Ovary (tissue), 9 donors: ENCODE results near the gene SOX6. TPM values are rescaled to one million over a fixed set of nuclear protein-coding genes. Genes with fewer than 3 reads are reported as not detected.

Experiments
- DNase-seq, 5 donors: peaks; one replicate each; pipeline ENCODE4 v3.0.0-alpha.2; 2019 to 2020
- H3K27ac ChIP-seq, 2 donors: fragments of 200-600 bp; one replicate each; pipeline versions ENCODE4 v1.5.1 to v1.8.0; 2019 to 2022
- H3K27me3 ChIP-seq: fragments of 200-600 bp; one replicate; pipeline ENCODE4 v1.8.0; 2022
- H3K36me3 ChIP-seq: fragments of 200-600 bp; sonication (generic); one replicate; pipeline ENCODE4 v1.5.1; 2019
- H3K4me1 ChIP-seq: one replicate; pipeline ENCODE4 v1.8.1; 2013; ENCODE audit warnings: mild to moderate bottlenecking, moderate library complexity; ENCODE audit not compliant: insufficient read depth
- H3K4me3 ChIP-seq: fragments of 200-600 bp; sonication (generic); one replicate; pipeline ENCODE4 v1.5.1; 2017
- H3K9me3 ChIP-seq, 2 donors: fragments of 200-600 bp in 1 of 2; sonication (generic) in 1 of 2; one replicate each; pipeline versions ENCODE4 v1.5.1 to v1.8.1; 2013 to 2019; ENCODE audit warnings: mild to moderate bottlenecking in 1 of 2, moderate library complexity in 1 of 2
- CTCF ChIP-seq, 3 donors: fragments of 450-650 bp in 2 of 3; fragments of 200-600 bp in 1 of 3; IDR thresholded peaks; one replicate each; pipeline versions ENCODE4 v1.5.1 to v1.8.0; 2016 to 2022; ENCODE audit warnings: antibody characterized with exemption in 3 of 3, mild to moderate bottlenecking in 1 of 3
- EP300 ChIP-seq: sonication (generic); formaldehyde crosslinking; IDR thresholded peaks from one replicate; pipeline ENCODE4 v1.6.1; 2017; ENCODE audit warnings: antibody characterized with exemption
- POLR2A ChIP-seq: fragments of 450-650 bp; IDR thresholded peaks from one replicate; pipeline ENCODE4 v1.6.1; 2017; ENCODE audit warnings: antibody characterized with exemption, mild to moderate bottlenecking, moderate library complexity
- WGBS, 3 donors: extraction: QIAGEN DNeasy Blood & Tissue Kit in 1 of 3; methylation state at CpG; one replicate each; pipeline versions ENCODE4 v1.1.5 to v1.1.7; 2013 to 2017; 5-methylcytosine and 5-hydroxymethylcytosine counted together
- intact Hi-C, 4 donors: fragments of 100-400 bp; cut with DNase I; formaldehyde crosslinking; loops; one replicate each; pipeline versions ENCODE4 v1.11.0 to v1.15.1; 2022 to 2023
- polyA plus RNA-seq, 2 donors: library from polyadenylated mRNA; stranded (reverse); fragments of 200-250 nt in 1 of 2; fragments of 350-450 nt in 1 of 2; fragmentation: Illumina TruSeq in 1 of 2; extraction: RNeasy Lipid Tissue Mini Kit (QIAGEN cat#74804) in 1 of 2; gene quantifications; one replicate each; pipeline ENCODE4 v1.2.3, GENCODE V29; 2013 to 2014
- total RNA-seq, 7 donors: library from RNA; depleted of rRNA in 2 of 7; stranded (reverse); fragments of >200 nt in 2 of 7; fragmentation: NEBNext Ultra II Directional in 3 of 7; extraction: Animal tissue kit (Norgen Biotek cat#: 25700) in 3 of 7; gene quantifications; one replicate each; pipeline versions ENCODE4 v1.1.0 to v1.2.4, GENCODE V29; 2016 to 2023
- donor health status: DM: no; HTN: no; CAD: no; lungs with moderate emphysema.
- donor health status: DM: no; HTN: no; CAD: no.
- donor health status: Bipolar disorder and iron deficiency.
- donor health status: DM: yes; HTN: yes; CAD: no.
- donor health status: DM: no; HTN: no; CAD: no.
- donor health status: DM: yes; HTN: yes; CAD: no.

SOX6 gene
- total and polyA plus RNA-seq, 9 donors: 0.61 to 29.4 (median 4.7) TPM

GRCh38 chr11:15958910-15959309, 397.4 kb downstream of the SOX6 start:
- Histone ChIP-seq H3K4me1 (no peaks in the 10 kb centered on the region), H3K27ac (no peak overlapping the region), H3K9me3 (no peaks in the 10 kb centered on the region), H3K4me3 (no peak overlapping the region), H3K27me3 (no peaks in the 10 kb centered on the region), H3K36me3 (no peaks in the 10 kb centered on the region)
- TF ChIP-seq EP300: no peak
- TF ChIP-seq CTCF (IDR thresholded peaks at IDR 0.05): no peak
- TF ChIP-seq POLR2A: no peak
- DNase-seq: no peak
- WGBS, 3 donors: 36 to 46% (median 42%) methylated on average over 1 of the region's 1 CpG
- intact Hi-C loops: no loop called here

GRCh38 chr11:15957234-15957633, 399.1 kb downstream of the SOX6 start:
- Histone ChIP-seq H3K27me3 (no peaks in the 10 kb centered on the region), H3K9me3 (no peaks in the 10 kb centered on the region), H3K4me1 (no peaks in the 10 kb centered on the region), H3K36me3 (no peaks in the 10 kb centered on the region), H3K4me3 (no peak overlapping the region), H3K27ac (no peak overlapping the region)
- TF ChIP-seq CTCF (IDR thresholded peaks at IDR 0.05) (no peak), POLR2A (no peak), EP300 (no peak)
- DNase-seq: no peak
- WGBS, 3 donors: 0 to 95% (median 22%) methylated on average over 2 of the region's 2 CpGs
- intact Hi-C loops: no loop called here

GRCh38 chr11:15956302-15956701, 400.0 kb downstream of the SOX6 start:
- no peak overlapping the region for H3K27ac ChIP-seq
- no peak overlapping the region for H3K4me3 ChIP-seq
- DNase-seq: no peak
- H3K9me3 ChIP-seq: no peaks in the 10 kb centered on the region
- WGBS, 3 donors: 96 to 97% (median 96%) methylated on average over 3 of the region's 3 CpGs
- TF ChIP-seq POLR2A: no peak
- no peaks in the 10 kb centered on the region for H3K27me3 ChIP-seq
- intact Hi-C loops: no loop called here
- no peaks in the 10 kb centered on the region for H3K36me3 ChIP-seq
- H3K4me1 ChIP-seq: no peaks in the 10 kb centered on the region

- Histone ChIP-seq H3K4me1 (no peaks in the 10 kb centered on the region), H3K27me3 (no peaks in the 10 kb centered on the region), H3K4me3 (no peak overlapping the region), H3K36me3 (no peaks in the 10 kb centered on the region), H3K9me3 (no peaks in the 10 kb centered on the region), H3K27ac (no peak overlapping the region)
- DNase-seq: no peak
- WGBS, 3 donors: 39 to 81% (median 44%) methylated on average over 2 of the region's 2 CpGs
- intact Hi-C loops: no loop called here
- TF ChIP-seq EP300 (no peak), CTCF (IDR thresholded peaks at IDR 0.05) (no peak), POLR2A (no peak)
Observed at GRCh38 chr11:15955595-15955994, 400.8 kb downstream of the SOX6 start.

- no peak for DNase-seq
- 94 to 95% (median 94%) methylated on average over 9 of the region's 9 CpGs for WGBS, 3 donors
- H3K9me3 ChIP-seq: no peaks in the 10 kb centered on the region
- H3K36me3 ChIP-seq: no peaks in the 10 kb centered on the region
- TF ChIP-seq EP300 (no peak), CTCF (IDR thresholded peaks at IDR 0.05) (no peak), POLR2A (no peak)
- no peaks in the 10 kb centered on the region for H3K4me1 ChIP-seq
- H3K27ac ChIP-seq: no peak overlapping the region
- H3K27me3 ChIP-seq: no peaks in the 10 kb centered on the region
- H3K4me3 ChIP-seq: no peak overlapping the region
- intact Hi-C loops: no loop called here
Observed at GRCh38 chr11:15947681-15948648, 408.4 kb downstream of the SOX6 start.
